Progenitor cell of endocrine pancreas (in vitro differentiated cells): ENCODE data around the gene CCAR1. TPM values are rescaled to one million over a fixed set of nuclear protein-coding genes. Genes with fewer than 3 reads are reported as not detected.
A peak's percentile ranks its signal among the peaks of the same experiment; 100 is the strongest.
"Not testable (repeated sequence)": the region's sequence is repeated elsewhere in the genome, so short reads cannot be mapped to it uniquely, and the experiment has no call there.

ENCODE experiments used
- DNase-seq: peaks from one replicate; pipeline ENCODE4 v3.0.0; 2021; ENCODE audit warnings: low spot score; ENCODE audit not compliant: unreplicated experiment
- H3K27ac Mint-ChIP-seq: 2 replicates; pipeline ENCODE4 v1.8.0; 2021; ENCODE audit warnings: mild to moderate bottlenecking, moderate library complexity, mixed read lengths
- H3K27me3 Mint-ChIP-seq: 2 replicates; pipeline ENCODE4 v1.8.0; 2021; ENCODE audit warnings: mixed read lengths
- H3K36me3 Mint-ChIP-seq: 2 replicates; pipeline ENCODE4 v1.8.0; 2022; ENCODE audit warnings: mixed read lengths; ENCODE audit not compliant: insufficient read depth
- H3K4me1 Mint-ChIP-seq: 2 replicates; pipeline ENCODE4 v1.8.0; 2021; ENCODE audit warnings: low read depth, mixed read lengths
- H3K4me3 Mint-ChIP-seq: 2 replicates; pipeline ENCODE4 v1.8.0; 2021; ENCODE audit warnings: low read depth, mild to moderate bottlenecking, moderate library complexity, mixed read lengths
- H3K9me3 Mint-ChIP-seq: 2 replicates; pipeline ENCODE4 v1.8.0; 2021; ENCODE audit warnings: low read depth, mixed read lengths
- CTCF ChIP-seq: fragments of 200-600 bp; sonication (generic); IDR thresholded peaks from one replicate; pipeline ENCODE4 v1.5.0; 2021; ENCODE audit warnings: antibody characterized with exemption, mild to moderate bottlenecking; ENCODE audit not compliant: unreplicated experiment
- total RNA-seq: library from RNA; stranded (reverse); gene quantifications from 2 replicates; pipeline ENCODE4 v1.2.1, GENCODE V29; 2021

The CCAR1 gene
- total RNA-seq, 1 donor from 2014 or later, result 150 TPM

- no peak for DNase-seq
- Mint-ChIP-seq H3K4me3 (no peak overlapping the region), H3K4me1 (no peaks in the 10 kb centered on the region), H3K9me3 (no peaks in the 10 kb centered on the region), H3K27ac (peak overlapping the region; percentile 78), H3K27me3 (no peaks in the 10 kb centered on the region), H3K36me3 (peaks cover 29% of the 10 kb centered on the region)
- TF ChIP-seq CTCF, result no peak
Observed at GRCh38 chr10:68759967-68760366, 38.9 kb downstream of the CCAR1 start.

GRCh38 chr10:68767407-68767806 lies 46.4 kb downstream of the CCAR1 start:
- Mint-ChIP-seq H3K36me3 (peaks cover 25% of the 10 kb centered on the region), H3K27ac (peak overlapping the region; percentile 37)
- not testable (repeated sequence) for H3K4me1 Mint-ChIP-seq, DNase-seq, H3K9me3 Mint-ChIP-seq, H3K27me3 Mint-ChIP-seq, H3K4me3 Mint-ChIP-seq

GRCh38 chr10:68781613-68782574 lies 60.9 kb downstream of the CCAR1 start:
- Mint-ChIP-seq H3K27me3 (no peaks in the 10 kb centered on the region), H3K4me3 (no peak overlapping the region), H3K36me3 (peaks cover 42% of the 10 kb centered on the region), H3K4me1 (no peaks in the 10 kb centered on the region), H3K27ac (peak overlapping the region; percentile 3), H3K9me3 (no peaks in the 10 kb centered on the region)
- DNase-seq, result no peak
- no peak for TF ChIP-seq CTCF

GRCh38 chr10:68784476-68784875 lies 63.4 kb downstream of the CCAR1 start:
- no peak overlapping the region for H3K4me3 Mint-ChIP-seq
- no peaks in the 10 kb centered on the region for H3K4me1 Mint-ChIP-seq
- no peaks in the 10 kb centered on the region for H3K27me3 Mint-ChIP-seq
- no peaks in the 10 kb centered on the region for H3K9me3 Mint-ChIP-seq
- no peak overlapping the region for H3K27ac Mint-ChIP-seq
- peaks cover 37% of the 10 kb centered on the region for H3K36me3 Mint-ChIP-seq
- TF ChIP-seq CTCF, result no peak
- DNase-seq, result no peak

DNA sequence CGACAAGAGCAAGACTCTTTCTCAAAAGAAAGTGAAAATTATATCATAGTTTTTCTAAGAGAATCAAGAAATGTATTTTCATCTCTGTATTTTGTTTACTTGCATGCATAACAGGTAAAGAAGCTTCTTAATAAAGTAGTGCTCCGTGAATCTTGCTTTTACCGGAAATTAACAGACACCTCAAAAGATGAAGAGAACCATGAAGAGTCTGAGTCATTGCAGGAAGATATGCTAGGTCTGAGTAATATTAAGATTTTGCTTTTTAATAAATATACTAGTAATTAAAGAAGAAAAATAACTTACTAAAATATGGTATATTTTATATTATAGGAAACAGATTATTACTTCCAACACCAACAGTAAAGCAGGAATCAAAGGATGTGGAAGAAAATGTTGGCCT lies 66.8 kb downstream of the CCAR1 start:
- DNase-seq, result no peak
- H3K4me3 Mint-ChIP-seq, result no peak overlapping the region
- H3K27me3 Mint-ChIP-seq, result no peaks in the 10 kb centered on the region
- H3K9me3 Mint-ChIP-seq, result no peaks in the 10 kb centered on the region
- no peak for TF ChIP-seq CTCF
- peaks cover 27% of the 10 kb centered on the region for H3K36me3 Mint-ChIP-seq
- H3K4me1 Mint-ChIP-seq, result no peaks in the 10 kb centered on the region
- H3K27ac Mint-ChIP-seq, result peak overlapping the region; percentile 79

DNA sequence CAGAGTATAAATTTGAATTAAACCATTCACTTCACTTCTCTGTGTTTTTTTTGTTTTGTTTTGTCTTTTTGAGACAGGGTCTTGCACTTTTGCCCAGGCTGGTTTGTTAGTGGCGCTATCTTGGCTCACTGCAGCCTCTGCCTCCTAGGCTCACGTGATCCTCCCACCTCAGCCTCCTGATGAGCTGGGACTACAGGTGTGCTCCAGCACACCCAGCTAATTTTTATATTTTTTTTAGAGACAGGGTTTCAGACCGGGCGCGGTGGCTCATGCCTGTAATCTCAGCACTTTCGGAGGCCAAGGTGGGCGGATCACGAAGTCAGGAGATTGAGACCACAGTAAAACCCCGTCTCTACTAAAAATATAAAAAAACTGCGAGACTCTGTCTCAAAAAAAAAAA lies 69.4 kb downstream of the CCAR1 start:
- no peak for TF ChIP-seq CTCF
- Mint-ChIP-seq H3K4me1 (no peaks in the 10 kb centered on the region), H3K27me3 (no peaks in the 10 kb centered on the region), H3K36me3 (peaks cover 29% of the 10 kb centered on the region), H3K4me3 (no peak overlapping the region), H3K27ac (no peak overlapping the region), H3K9me3 (no peaks in the 10 kb centered on the region)
- DNase-seq, result no peak
